Left ventricle myocardium inferior (tissue), 1 donor: ENCODE measurements around the gene USP10. TPM values are rescaled to one million over a fixed set of nuclear protein-coding genes. Genes with fewer than 3 reads are reported as not detected.

Experiments
- DNase-seq: peaks from one replicate; pipeline ENCODE4 v3.0.0-alpha.2; 2020
- H3K27ac ChIP-seq: fragments of 200-600 bp; replicated peaks from 2 replicates; pipeline ENCODE4 v1.8.0; 2021
- H3K27me3 ChIP-seq: fragments of 200-600 bp; 2 replicates; pipeline ENCODE4 v1.8.0; 2021; ENCODE audit warnings: low read depth
- H3K36me3 ChIP-seq: fragments of 200-600 bp; 2 replicates; pipeline ENCODE4 v1.8.0; 2021
- H3K4me1 ChIP-seq: fragments of 200-600 bp; 2 replicates; pipeline ENCODE4 v1.8.0; 2021
- H3K4me3 ChIP-seq: fragments of 200-600 bp; 2 replicates; pipeline ENCODE4 v1.8.0; 2021; ENCODE audit warnings: mild to moderate bottlenecking, moderate library complexity
- H3K9me3 ChIP-seq: fragments of 200-600 bp; replicated peaks from 2 replicates; pipeline ENCODE4 v1.8.0; 2021
- intact Hi-C: fragments of 100-400 bp; cut with micrococcal nuclease; formaldehyde crosslinking; loops from one replicate; pipeline ENCODE4 v1.11.0; 2022
- total RNA-seq: library from RNA; stranded (reverse); fragmentation: NEBNext Ultra II Directional; extraction: Animal tissue kit (Norgen Biotek cat#: 25700); gene quantifications from one replicate; pipeline ENCODE4 v1.2.1, GENCODE V29; 2021
- TF ChIP-seq, protein P1 (sequence below): fragments of 200-600 bp; IDR thresholded peaks from 2 replicates; pipeline ENCODE4 v1.8.0; 2021; ENCODE audit warnings: antibody characterized with exemption, mild to moderate bottlenecking, borderline replicate concordance
- donor health status: DM: no; HTN: yes; CAD: no; lungs with severe emphysema.

Gene USP10
- total RNA-seq, 1 donor from 2014 or later, result 66.7 TPM

DNA sequence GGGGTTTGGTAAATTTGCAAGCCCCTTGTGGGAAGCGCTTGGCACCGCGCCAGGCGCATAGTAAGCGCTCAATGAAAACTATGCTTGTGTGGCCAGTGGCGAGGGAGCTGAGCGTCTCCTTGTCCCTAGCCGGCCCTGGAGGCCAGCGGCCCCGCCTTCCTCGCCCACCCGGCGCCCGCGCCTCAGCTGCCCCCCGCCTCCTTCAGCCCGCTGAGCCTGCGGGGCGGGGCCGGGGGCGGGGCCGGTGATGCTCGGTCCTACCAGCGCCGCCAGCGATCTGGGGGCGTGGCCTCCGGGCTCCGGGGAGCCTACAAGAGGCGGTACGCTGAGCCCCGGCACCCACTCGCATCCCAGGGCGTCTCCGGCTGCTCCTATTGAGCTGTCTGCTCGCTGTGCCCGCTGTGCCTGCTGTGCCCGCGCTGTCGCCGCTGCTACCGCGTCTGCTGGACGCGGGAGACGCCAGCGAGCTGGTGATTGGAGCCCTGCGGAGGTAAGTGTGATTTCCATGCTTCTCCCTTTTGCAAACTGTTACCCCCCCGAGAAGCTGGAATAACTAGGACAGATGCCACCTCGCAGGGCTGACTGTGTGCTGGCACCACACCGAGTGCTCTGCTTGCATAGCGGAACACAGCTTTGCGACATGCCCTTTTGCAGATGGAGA, 120.0 kb downstream of the USP10 start, which contains the start of gene CRISPLD2:
Gene CRISPLD2 (plus strand): TSS at position 342 of the 661 bp plus-strand sequence. CDS start 18,511 bp downstream, outside the sequence.
- intact Hi-C loops, result no loop called here
- H3K4me1 ChIP-seq, result peaks cover 38% of the 10 kb centered on the region
- TF ChIP-seq, protein P1, sequence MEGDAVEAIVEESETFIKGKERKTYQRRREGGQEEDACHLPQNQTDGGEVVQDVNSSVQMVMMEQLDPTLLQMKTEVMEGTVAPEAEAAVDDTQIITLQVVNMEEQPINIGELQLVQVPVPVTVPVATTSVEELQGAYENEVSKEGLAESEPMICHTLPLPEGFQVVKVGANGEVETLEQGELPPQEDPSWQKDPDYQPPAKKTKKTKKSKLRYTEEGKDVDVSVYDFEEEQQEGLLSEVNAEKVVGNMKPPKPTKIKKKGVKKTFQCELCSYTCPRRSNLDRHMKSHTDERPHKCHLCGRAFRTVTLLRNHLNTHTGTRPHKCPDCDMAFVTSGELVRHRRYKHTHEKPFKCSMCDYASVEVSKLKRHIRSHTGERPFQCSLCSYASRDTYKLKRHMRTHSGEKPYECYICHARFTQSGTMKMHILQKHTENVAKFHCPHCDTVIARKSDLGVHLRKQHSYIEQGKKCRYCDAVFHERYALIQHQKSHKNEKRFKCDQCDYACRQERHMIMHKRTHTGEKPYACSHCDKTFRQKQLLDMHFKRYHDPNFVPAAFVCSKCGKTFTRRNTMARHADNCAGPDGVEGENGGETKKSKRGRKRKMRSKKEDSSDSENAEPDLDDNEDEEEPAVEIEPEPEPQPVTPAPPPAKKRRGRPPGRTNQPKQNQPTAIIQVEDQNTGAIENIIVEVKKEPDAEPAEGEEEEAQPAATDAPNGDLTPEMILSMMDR, result no peak
- H3K4me3 ChIP-seq, result peak within 1 kb of the TSS; percentile 76
- H3K27ac ChIP-seq, result peak within 1 kb of the TSS; percentile 83
- H3K9me3 ChIP-seq, result no peaks in the 10 kb centered on the region
- no peaks in the 10 kb centered on the region for H3K36me3 ChIP-seq
- DNase-seq, result peak; percentile 96
- peaks cover 47% of the 10 kb centered on the region for H3K27me3 ChIP-seq

- peaks cover 43% of the 10 kb centered on the region for H3K27me3 ChIP-seq
- DNase-seq, result no peak
- H3K36me3 ChIP-seq, result no peaks in the 10 kb centered on the region
- H3K4me3 ChIP-seq, result peak overlapping the region; percentile 76
- H3K27ac ChIP-seq, result peak overlapping the region; percentile 83
- intact Hi-C loops, result no loop called here
- TF ChIP-seq, protein P1, result no peak
- peaks cover 42% of the 10 kb centered on the region for H3K4me1 ChIP-seq
- H3K9me3 ChIP-seq, result no peaks in the 10 kb centered on the region
These were observed 120.5 kb downstream of the USP10 start for GRCh38 chr16:84820305-84820684.

DNA sequence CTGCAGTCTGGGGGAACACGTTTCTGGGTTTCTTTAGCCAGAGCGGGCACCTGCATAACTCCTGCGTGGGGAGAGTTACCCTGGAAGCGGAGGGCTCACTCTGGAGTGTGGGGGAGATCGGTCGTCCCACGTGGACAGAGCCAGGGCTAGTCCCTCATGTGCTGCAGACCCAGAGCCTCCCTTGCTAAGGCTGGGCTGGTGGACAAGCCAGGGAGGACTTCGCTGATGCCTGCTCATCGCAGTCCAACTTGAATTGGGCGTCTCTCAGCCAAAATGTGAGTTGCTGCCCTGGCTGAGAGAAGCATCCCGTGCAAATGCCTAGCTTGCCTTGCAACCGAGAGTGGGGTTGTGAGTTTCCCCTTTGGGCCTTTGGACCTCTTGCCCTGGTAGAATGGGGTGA, 121.0 kb downstream of the USP10 start:
- Histone ChIP-seq H3K4me1 (peaks cover 45% of the 10 kb centered on the region), H3K27ac (peak overlapping the region; percentile 83), H3K4me3 (peak overlapping the region; percentile 76), H3K9me3 (no peaks in the 10 kb centered on the region), H3K36me3 (no peaks in the 10 kb centered on the region), H3K27me3 (peaks cover 38% of the 10 kb centered on the region)
- TF ChIP-seq, protein P1, result no peak
- DNase-seq, result no peak
- intact Hi-C loops, result no loop called here

DNA sequence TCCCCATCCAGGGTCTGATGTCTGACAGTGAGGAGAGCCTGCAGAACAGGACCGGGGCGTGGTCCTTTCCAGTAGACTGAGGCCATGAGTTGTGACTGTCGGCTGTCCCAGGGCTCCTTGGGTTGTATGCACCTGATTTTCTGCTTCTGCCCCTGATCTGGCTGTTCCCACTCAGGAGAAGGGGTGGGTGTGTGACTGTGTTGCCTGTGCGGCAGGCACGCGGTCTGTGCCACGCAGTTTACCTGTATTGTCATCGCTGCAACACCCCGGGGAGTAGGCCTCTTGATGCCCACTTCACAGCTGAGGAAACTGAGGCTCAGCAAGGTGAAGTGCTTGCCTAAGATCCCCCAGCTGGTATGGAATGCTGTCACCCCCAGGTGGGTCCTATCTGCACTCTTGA, 121.4 kb downstream of the USP10 start:
- H3K9me3 ChIP-seq, result no peaks in the 10 kb centered on the region
- peak overlapping the region; percentile 83 for H3K27ac ChIP-seq
- DNase-seq, result no peak
- H3K4me1 ChIP-seq, result peaks cover 47% of the 10 kb centered on the region
- peaks cover 34% of the 10 kb centered on the region for H3K27me3 ChIP-seq
- peak overlapping the region; percentile 76 for H3K4me3 ChIP-seq
- no peaks in the 10 kb centered on the region for H3K36me3 ChIP-seq
- intact Hi-C loops, result no loop called here
- TF ChIP-seq, protein P1, result no peak

GRCh38 chr16:84821728-84822689, 122.2 kb downstream of the USP10 start:
- Histone ChIP-seq H3K4me3 (peak overlapping the region; percentile 76), H3K36me3 (no peaks in the 10 kb centered on the region), H3K27me3 (peaks cover 30% of the 10 kb centered on the region), H3K9me3 (no peaks in the 10 kb centered on the region), H3K4me1 (peaks cover 49% of the 10 kb centered on the region), H3K27ac (peak overlapping the region; percentile 83)
- TF ChIP-seq, protein P1, result no peak
- intact Hi-C loops, result no loop called here
- no peak for DNase-seq
